ENCODE measurements around the gene AP4E1.

The AP4E1 gene

DNA sequence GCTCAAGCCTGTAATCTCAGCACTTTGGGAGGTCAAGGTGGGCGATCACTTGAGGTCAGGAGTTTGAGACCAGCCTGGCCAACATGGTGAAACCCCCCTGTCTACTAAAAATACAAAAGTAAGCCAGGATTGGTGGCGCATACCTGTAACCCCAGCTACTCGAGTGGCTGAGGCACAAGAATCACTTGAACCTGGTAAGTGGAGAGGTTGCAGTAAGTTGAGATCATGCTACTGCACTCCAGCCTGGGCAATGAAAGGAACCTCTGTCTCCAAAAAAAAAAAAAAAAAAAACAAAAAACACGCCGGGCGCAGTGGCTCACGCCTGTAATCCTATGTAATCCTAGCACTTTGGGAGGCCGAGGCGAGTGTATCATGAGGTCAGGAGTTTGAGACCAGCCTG is 18.9 kb upstream of the AP4E1 start (continued):
- TF ChIP-seq ZNF660 (tag by site-specific recombination; IDR thresholded peaks at IDR 0.05) (no peak), ZNF654 (tag by site-specific recombination; IDR thresholded peaks at IDR 0.05; ENCODE audit: low read depth) (no peak), ZBTB21 (tag by site-specific recombination; IDR thresholded peaks at IDR 0.05) (no peak), ZNF350 (tag by site-specific recombination; IDR thresholded peaks at IDR 0.05) (no peak), ZNF530 (tag by site-specific recombination; IDR thresholded peaks at IDR 0.05; ENCODE audit: low read depth) (no peak), GFI1B (tag by site-specific recombination; IDR thresholded peaks at IDR 0.05) (no peak), HOXC10 (CRISPR knock-in tag; IDR thresholded peaks at IDR 0.05) (no peak)
- TF ChIP-seq, protein P1, sequence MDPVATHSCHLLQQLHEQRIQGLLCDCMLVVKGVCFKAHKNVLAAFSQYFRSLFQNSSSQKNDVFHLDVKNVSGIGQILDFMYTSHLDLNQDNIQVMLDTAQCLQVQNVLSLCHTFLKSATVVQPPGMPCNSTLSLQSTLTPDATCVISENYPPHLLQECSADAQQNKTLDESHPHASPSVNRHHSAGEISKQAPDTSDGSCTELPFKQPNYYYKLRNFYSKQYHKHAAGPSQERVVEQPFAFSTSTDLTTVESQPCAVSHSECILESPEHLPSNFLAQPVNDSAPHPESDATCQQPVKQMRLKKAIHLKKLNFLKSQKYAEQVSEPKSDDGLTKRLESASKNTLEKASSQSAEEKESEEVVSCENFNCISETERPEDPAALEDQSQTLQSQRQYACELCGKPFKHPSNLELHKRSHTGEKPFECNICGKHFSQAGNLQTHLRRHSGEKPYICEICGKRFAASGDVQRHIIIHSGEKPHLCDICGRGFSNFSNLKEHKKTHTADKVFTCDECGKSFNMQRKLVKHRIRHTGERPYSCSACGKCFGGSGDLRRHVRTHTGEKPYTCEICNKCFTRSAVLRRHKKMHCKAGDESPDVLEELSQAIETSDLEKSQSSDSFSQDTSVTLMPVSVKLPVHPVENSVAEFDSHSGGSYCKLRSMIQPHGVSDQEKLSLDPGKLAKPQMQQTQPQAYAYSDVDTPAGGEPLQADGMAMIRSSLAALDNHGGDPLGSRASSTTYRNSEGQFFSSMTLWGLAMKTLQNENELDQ (tag by site-specific recombination; IDR thresholded peaks at IDR 0.05; ENCODE audit: low read depth), result no peak
- TF ChIP-seq, protein P2, sequence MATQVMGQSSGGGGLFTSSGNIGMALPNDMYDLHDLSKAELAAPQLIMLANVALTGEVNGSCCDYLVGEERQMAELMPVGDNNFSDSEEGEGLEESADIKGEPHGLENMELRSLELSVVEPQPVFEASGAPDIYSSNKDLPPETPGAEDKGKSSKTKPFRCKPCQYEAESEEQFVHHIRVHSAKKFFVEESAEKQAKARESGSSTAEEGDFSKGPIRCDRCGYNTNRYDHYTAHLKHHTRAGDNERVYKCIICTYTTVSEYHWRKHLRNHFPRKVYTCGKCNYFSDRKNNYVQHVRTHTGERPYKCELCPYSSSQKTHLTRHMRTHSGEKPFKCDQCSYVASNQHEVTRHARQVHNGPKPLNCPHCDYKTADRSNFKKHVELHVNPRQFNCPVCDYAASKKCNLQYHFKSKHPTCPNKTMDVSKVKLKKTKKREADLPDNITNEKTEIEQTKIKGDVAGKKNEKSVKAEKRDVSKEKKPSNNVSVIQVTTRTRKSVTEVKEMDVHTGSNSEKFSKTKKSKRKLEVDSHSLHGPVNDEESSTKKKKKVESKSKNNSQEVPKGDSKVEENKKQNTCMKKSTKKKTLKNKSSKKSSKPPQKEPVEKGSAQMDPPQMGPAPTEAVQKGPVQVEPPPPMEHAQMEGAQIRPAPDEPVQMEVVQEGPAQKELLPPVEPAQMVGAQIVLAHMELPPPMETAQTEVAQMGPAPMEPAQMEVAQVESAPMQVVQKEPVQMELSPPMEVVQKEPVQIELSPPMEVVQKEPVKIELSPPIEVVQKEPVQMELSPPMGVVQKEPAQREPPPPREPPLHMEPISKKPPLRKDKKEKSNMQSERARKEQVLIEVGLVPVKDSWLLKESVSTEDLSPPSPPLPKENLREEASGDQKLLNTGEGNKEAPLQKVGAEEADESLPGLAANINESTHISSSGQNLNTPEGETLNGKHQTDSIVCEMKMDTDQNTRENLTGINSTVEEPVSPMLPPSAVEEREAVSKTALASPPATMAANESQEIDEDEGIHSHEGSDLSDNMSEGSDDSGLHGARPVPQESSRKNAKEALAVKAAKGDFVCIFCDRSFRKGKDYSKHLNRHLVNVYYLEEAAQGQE (tag by site-specific recombination; IDR thresholded peaks at IDR 0.05), result no peak
- TF ChIP-seq, protein P3, sequence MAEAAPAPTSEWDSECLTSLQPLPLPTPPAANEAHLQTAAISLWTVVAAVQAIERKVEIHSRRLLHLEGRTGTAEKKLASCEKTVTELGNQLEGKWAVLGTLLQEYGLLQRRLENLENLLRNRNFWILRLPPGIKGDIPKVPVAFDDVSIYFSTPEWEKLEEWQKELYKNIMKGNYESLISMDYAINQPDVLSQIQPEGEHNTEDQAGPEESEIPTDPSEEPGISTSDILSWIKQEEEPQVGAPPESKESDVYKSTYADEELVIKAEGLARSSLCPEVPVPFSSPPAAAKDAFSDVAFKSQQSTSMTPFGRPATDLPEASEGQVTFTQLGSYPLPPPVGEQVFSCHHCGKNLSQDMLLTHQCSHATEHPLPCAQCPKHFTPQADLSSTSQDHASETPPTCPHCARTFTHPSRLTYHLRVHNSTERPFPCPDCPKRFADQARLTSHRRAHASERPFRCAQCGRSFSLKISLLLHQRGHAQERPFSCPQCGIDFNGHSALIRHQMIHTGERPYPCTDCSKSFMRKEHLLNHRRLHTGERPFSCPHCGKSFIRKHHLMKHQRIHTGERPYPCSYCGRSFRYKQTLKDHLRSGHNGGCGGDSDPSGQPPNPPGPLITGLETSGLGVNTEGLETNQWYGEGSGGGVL (tag by site-specific recombination; IDR thresholded peaks at IDR 0.05), result no peak

DNA sequence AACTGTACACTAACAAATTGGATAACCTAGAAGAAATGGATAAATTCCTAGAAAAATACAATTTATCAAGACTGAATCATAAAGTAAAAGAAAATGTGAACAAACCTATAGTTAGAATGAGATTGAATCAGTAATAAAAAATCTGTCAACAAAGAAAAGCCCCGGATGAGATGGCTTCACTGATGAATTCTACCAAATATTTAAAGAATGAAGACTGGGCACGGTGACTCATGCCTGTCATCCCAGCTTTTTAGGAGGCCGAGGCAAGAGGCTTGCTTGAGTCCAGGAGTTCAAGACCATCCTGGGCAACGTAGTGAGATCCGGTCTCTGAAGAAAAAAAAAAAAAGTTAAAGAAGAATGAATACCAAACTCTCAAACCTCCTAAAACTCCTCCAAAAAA is 17.7 kb upstream of the AP4E1 start:
- POLR2A ChIA-PET, result no interaction called here
- Histone ChIP-seq H3K9me3 (ENCODE audit: control insufficient read depth, insufficient read depth, low read depth, low read length) (no peaks in the 10 kb centered on the region), H3K27ac (ENCODE audit: extremely low read depth, low read depth, low read length) (no peak overlapping the region), H3K4me3 (ENCODE audit: low read depth, low read length) (no peak overlapping the region), H3K4me1 (ENCODE audit: control insufficient read depth, insufficient read depth, low read length) (no peaks in the 10 kb centered on the region), H3K36me3 (ENCODE audit: control insufficient read depth in 2 of 2, insufficient read depth in 1 of 2, low read length in 2 of 2) (no peaks in the 10 kb centered on the region)
- CTCF ChIA-PET, result interaction anchor here (0.6 kb wide), 1 partner anchor 192 kb away, joined by 3 read pairs; no protein-coding TSS in a partner anchor
- TF ChIP-seq, protein P4, sequence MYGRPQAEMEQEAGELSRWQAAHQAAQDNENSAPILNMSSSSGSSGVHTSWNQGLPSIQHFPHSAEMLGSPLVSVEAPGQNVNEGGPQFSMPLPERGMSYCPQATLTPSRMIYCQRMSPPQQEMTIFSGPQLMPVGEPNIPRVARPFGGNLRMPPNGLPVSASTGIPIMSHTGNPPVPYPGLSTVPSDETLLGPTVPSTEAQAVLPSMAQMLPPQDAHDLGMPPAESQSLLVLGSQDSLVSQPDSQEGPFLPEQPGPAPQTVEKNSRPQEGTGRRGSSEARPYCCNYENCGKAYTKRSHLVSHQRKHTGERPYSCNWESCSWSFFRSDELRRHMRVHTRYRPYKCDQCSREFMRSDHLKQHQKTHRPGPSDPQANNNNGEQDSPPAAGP (tag by site-specific recombination; IDR thresholded peaks at IDR 0.05), result no peak
- TF ChIP-seq ZNF555 (tag by site-specific recombination; conservative IDR thresholded peaks at IDR 0.05) (no peak), ZSCAN23 (tag by site-specific recombination; IDR thresholded peaks at IDR 0.05) (no peak), ZNF670 (tag by site-specific recombination; IDR thresholded peaks at IDR 0.05; ENCODE audit: low read depth) (no peak), ZNF302 (tag by site-specific recombination; IDR thresholded peaks at IDR 0.05; ENCODE audit: low read depth) (no peak), ZNF292 (tag by site-specific recombination; IDR thresholded peaks at IDR 0.05; ENCODE audit: borderline replicate concordance, low read depth) (no peak), ZNF354C (tag by site-specific recombination; IDR thresholded peaks at IDR 0.05; ENCODE audit: borderline replicate concordance, low read depth) (no peak), ZNF169 (tag by site-specific recombination; IDR thresholded peaks at IDR 0.05) (no peak), ZNF433 (tag by site-specific recombination; IDR thresholded peaks at IDR 0.05; ENCODE audit: low read depth) (no peak), ZFP37 (tag by site-specific recombination; IDR thresholded peaks at IDR 0.05) (no peak), ZNF701 (tag by site-specific recombination; IDR thresholded peaks at IDR 0.05) (no peak), ZNF530 (tag by site-specific recombination; IDR thresholded peaks at IDR 0.05; ENCODE audit: low read depth) (no peak), HOXC10 (CRISPR knock-in tag; IDR thresholded peaks at IDR 0.05) (no peak), REPIN1 (tag by site-specific recombination; IDR thresholded peaks at IDR 0.05; ENCODE audit: low read depth) (no peak), YY2 (tag by site-specific recombination; IDR thresholded peaks at IDR 0.05) (no peak)
- TF ChIP-seq, protein P5, sequence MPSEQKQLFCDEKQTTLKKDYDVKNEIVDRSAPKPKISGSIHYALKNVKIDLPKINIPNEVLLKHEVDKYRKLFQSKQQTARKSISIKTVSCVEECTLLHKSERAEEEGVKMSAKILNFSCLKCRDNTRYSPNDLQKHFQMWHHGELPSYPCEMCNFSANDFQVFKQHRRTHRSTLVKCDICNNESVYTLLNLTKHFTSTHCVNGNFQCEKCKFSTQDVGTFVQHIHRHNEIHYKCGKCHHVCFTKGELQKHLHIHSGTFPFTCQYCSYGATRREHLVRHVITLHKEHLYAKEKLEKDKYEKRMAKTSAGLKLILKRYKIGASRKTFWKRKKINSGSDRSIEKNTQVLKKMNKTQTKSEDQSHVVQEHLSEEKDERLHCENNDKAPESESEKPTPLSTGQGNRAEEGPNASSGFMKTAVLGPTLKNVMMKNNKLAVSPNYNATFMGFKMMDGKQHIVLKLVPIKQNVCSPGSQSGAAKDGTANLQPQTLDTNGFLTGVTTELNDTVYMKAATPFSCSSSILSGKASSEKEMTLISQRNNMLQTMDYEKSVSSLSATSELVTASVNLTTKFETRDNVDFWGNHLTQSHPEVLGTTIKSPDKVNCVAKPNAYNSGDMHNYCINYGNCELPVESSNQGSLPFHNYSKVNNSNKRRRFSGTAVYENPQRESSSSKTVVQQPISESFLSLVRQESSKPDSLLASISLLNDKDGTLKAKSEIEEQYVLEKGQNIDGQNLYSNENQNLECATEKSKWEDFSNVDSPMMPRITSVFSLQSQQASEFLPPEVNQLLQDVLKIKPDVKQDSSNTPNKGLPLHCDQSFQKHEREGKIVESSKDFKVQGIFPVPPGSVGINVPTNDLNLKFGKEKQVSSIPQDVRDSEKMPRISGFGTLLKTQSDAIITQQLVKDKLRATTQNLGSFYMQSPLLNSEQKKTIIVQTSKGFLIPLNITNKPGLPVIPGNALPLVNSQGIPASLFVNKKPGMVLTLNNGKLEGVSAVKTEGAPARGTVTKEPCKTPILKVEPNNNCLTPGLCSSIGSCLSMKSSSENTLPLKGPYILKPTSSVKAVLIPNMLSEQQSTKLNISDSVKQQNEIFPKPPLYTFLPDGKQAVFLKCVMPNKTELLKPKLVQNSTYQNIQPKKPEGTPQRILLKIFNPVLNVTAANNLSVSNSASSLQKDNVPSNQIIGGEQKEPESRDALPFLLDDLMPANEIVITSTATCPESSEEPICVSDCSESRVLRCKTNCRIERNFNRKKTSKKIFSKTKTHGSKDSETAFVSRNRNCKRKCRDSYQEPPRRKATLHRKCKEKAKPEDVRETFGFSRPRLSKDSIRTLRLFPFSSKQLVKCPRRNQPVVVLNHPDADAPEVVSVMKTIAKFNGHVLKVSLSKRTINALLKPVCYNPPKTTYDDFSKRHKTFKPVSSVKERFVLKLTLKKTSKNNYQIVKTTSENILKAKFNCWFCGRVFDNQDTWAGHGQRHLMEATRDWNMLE (tag by site-specific recombination; conservative IDR thresholded peaks at IDR 0.05; ENCODE audit: low read depth), result no peak
